ENCODE data around the gene HHEX.

The HHEX gene

GRCh38 chr10:92693534-92693893, 3.8 kb downstream of the HHEX start:
- DNase-seq (ENCODE audit: low read depth), result no peak

GRCh38 chr10:92695679-92696605, 6.2 kb downstream of the HHEX start:
- DNase-seq (ENCODE audit: low read depth), result no peak

GRCh38 chr10:92696606-92697383, 7.0 kb downstream of the HHEX start:
- no peak for DNase-seq (ENCODE audit: low read depth)

DNA sequence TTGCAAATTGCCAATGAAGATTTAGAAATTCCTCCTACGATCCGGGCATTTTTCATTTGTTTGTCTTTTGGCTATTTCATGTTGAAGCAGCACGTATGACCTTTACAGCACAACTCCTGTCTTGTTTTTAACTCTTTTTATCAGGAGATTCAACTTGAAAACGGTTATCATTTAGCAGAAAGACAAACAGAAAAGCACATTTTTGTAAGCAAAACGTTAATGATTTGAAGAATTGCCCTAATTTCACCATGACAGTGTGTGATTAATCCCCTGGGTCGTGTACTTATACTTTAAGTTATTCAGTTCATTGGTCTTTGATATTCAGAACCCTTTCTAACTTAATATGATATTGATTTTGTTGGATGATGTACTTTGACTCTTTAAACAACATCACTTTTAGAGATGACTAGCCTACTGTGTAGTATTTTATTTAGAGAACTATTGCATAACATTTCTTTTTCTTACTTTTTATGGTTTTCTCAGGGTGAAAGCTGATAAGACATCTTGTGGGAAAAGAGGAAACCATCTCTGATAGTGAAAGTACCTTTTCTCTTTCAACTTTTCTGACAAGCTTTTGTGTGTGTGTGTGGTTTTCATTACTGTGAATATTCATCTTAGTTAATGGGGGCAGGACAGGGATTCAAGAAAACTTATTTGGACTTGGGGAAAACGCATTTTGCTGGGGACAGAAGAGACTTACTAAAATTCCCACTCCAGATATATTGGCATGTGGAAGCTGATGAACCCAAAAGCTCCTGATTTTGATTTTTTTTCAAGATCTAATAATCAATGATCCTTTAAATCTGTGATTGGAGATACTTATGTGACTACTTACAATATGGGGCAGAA, 8.1 kb downstream of the HHEX start:
- DNase-seq (ENCODE audit: low read depth), result no peak

DNA sequence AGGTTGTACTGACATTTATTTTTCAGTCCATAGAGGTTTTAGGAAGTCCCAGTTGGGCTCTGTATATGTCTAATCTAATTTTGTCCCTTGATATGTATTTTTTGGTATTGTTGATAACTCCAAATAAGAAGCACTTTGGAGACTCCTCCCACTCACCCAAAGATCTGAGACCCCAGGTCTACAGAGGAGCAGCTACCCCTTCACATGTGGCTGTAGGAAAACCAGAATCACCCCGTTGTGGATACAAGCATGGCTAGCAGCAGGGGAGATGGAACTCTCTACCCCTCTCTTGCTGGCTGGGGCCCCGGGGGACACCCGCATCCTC, 9.4 kb downstream of the HHEX start:
- DNase-seq (ENCODE audit: low read depth), result no peak

DNA sequence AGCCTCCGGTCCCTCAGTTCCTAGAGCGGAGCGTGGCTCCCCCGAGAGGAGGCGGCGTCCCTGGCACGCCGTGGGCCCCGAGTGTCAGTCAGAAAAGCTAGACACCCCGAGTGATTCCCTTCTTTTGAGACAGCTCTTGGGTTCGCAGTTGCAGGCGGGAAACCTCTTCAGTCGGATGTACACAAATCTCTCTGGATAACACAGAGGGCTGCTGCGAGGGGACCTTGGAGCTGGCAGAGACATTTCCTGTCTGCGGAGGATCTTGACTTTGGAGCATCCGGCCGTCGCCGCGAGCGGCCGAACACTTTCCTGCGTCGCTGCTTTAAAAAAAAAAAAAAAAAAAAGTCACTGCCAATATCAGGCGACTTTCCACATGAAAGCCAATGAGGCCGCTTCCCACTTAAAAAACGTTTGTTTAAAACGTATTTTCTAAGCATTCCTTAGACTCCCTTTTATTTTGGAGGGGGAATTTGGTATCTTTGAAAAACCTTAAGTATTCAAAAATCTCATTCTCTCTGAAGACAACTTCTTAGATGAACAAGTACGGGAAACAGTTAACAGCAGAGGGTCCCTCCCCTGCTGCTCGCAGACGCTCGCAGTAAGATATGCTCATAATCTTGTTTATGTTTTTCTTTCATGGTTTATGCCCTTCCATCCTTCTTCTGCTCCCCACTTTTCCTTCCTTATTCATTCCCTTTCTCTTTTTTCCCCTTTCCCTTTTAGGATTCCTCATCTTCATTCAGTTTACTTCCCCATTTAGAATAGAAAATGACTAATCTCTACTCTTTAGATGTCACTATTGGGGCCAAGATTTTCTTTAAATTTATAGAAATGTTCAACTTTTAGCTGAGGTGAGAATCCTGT, 10.0 kb downstream of the HHEX start:
- DNase-seq (ENCODE audit: low read depth), result no peak

- DNase-seq (ENCODE audit: low read depth), result no peak
Observed at GRCh38 chr10:92702301-92702916, 12.7 kb downstream of the HHEX start.

- DNase-seq (ENCODE audit: low read depth), result no peak
Observed at GRCh38 chr10:92712016-92712889, 22.5 kb downstream of the HHEX start.

DNA sequence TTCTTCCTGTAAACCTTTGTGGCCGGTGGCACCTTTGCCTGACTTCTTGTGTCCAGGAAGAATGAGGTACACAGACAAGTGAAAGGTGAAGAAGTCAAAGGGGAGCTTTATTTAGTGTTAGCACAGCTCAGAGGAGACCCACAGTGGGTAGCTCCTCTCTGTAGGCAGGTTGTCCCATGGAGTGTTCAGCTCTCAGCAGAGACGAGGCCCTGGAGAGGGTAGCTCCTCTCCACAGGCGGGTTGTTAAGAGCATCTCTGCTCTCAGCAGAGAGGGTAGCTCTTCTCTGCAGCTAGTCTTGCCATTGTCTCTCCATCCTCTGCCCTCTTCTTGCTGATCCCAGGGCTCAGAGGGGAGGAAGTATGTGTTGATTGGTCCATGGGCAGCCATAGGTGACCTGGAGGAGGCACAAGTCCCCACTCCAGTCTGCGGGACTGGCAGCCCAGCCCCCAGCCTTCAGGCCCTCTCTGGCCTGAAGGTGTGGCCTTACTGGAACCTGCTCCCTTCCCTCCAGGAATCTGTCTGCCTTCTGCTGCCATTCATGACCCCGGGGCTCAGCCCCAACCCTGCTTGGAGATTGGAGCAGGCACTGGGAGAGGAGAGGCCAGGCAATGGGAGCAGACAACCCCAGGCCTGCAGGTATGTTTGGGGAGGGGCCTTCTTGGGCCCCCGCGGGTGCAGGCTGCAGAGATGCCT, 24.5 kb downstream of the HHEX start:
- DNase-seq (ENCODE audit: low read depth), result no peak

DNA sequence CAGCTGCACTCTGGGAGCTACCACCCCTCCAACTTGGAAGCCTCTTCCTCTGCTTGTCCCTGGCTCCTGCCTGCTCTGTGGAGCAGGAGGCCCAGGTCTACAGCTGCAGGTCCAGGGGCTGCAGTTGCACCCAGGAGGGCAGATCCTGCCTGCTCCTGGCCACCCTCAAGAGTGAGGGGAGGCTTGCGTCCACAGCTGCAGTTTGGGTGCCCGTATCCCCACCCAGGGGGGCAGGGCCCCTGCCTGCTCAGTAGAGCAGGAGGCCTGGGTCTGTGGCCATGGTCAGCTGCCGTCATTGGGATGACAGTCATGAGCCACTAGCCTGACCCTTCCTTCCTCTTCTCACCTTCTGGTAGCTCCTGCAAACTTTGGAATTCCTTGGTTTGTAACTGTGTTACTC, 25.1 kb downstream of the HHEX start:
- DNase-seq (ENCODE audit: low read depth), result no peak

- DNase-seq (ENCODE audit: low read depth), result no peak
Observed at GRCh38 chr10:92719991-92720830, 30.5 kb downstream of the HHEX start.

GRCh38 chr10:92720831-92721165, 31.0 kb downstream of the HHEX start:
- DNase-seq (ENCODE audit: low read depth), result no peak

DNA sequence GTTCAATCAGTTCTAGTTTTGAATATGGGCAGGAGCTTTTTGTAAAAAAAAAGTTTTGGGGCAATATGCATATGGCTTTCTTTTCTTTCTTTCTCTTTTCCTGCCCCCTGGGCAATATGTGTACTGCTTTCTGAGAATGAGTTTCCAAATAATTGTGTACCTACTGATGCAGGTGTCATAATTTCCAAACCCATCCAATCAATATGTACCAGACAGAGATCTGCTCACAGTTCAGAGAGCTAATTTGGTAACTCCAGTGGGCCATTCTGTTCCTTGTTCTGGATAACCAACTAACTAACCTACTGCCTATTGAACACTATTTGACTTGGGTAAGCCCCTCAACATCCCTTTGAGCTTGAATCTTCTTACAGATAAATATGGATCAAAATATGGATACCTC, 32.6 kb downstream of the HHEX start:
- DNase-seq (ENCODE audit: low read depth), result no peak

DNA sequence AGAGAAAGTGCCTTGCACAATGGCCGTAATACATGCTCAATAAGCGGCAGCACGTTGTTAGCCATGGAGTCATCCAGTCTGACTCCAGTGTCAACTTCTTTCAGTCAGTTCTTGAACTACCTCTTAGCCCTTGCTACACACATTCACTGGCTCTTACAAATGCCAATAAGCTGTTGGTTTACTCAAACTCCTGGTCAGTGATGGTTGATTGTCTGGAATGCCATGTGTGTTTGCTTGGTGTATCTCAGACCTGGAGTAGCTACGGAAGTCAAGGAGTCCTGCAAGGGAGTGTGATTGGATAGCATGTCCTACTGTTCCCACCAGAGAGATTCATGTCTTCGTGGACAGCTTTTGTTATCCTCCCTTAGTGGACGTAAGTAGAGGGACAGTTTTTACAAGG, 37.4 kb downstream of the HHEX start:
- DNase-seq (ENCODE audit: low read depth), result no peak

- DNase-seq (ENCODE audit: low read depth), result no peak
Observed at GRCh38 chr10:92727550-92727949, 37.8 kb downstream of the HHEX start.

DNA sequence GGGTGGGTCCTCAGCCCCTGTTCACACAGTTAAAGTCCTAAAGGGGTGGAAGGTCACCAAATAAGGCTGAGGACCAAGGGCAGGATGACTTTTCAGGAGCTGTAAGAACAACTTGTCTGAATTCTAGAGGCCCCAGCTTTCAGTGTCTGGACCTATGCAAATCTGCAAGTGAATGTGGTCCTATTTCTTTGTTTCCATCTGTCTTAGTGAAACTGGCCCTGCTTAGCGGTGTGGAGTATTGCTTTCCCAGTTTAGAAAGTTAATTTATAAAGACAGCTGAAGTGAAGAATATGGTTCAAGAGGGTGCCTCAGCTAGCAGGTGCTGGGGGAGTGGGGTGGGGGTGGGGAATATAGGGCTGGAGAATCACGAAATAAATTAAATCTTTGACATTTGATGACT, 40.1 kb downstream of the HHEX start:
- DNase-seq (ENCODE audit: low read depth), result no peak

GRCh38 chr10:92732958-92733357, 43.2 kb downstream of the HHEX start:
- DNase-seq (ENCODE audit: low read depth), result no peak

GRCh38 chr10:92734301-92734700, 44.5 kb downstream of the HHEX start:
- DNase-seq (ENCODE audit: low read depth), result no peak

GRCh38 chr10:92735938-92736337, 46.2 kb downstream of the HHEX start:
- DNase-seq (ENCODE audit: low read depth), result no peak

Measured in stimulated activated CD8-positive, alpha-beta memory T cell treated with anti-CD3 and anti-CD28 coated beads, Interleukin-15, amount 100 ng/mL, for 24 hours (primary cell).